HG02981 (cell line): ENCODE results near the gene SUSD6.
"Not testable (repeated sequence)": the region's sequence is repeated elsewhere in the genome, so short reads cannot be mapped to it uniquely, and the experiment has no call there.

Experiments used
- ATAC-seq: cut with Tn5 transposase; IDR thresholded peaks from one replicate; pipeline ENCODE4 v1.9.1; 2021; ENCODE audit warnings: mild to moderate bottlenecking, moderate library complexity; ENCODE audit not compliant: unreplicated experiment

SUSD6 gene

DNA sequence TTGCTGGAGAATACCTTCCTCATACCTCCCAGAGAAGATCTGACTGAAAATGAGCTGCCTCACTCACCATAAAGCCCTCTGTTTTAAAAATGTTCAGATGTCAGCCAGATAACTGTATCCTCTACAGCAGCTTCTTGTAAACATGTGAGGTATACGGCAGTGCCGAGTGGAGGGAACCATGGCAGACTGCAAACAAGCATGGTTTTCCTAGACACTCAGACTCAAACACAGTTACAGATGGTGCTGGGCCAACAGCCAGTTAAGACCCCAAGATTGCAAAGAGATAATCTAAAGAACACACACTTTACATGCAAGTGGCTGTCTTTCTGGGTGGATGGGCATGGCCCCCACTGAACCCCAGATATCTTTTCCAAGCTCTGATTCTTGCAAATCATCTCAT, 20.1 kb upstream of the SUSD6 start:
- ATAC-seq, result no peak

DNA sequence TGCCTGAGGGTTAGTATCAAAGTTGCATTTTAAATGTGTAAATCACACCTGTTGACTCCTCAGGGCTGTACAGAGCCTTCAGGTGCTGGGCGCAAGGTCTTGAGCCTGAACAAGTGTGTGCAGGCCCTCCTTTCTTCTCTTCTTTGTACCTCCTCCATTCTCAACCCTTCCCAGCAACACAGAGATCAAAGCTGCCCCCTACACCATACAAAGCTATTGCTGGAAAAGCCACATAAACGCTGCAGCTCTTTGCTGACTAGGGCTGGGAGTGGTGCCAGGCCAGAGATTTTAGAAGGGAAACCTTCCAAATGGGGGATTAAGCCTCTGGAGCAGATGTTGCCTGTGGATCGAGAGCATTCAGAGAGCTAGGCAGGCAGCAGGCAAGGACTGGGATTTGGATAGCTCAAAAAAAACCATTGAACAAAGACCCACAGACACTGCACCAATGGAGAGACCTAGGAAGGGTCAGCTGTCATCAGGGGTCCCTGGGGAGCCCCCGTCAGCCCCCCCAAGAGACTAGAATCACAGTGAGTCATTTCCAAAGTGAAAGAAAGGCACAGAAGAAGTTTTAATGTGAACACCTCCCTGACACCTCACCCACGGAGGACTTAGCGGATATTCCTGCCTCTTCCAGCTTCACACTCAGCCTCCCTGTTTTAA, 18.2 kb upstream of the SUSD6 start:
- no peak for ATAC-seq

DNA sequence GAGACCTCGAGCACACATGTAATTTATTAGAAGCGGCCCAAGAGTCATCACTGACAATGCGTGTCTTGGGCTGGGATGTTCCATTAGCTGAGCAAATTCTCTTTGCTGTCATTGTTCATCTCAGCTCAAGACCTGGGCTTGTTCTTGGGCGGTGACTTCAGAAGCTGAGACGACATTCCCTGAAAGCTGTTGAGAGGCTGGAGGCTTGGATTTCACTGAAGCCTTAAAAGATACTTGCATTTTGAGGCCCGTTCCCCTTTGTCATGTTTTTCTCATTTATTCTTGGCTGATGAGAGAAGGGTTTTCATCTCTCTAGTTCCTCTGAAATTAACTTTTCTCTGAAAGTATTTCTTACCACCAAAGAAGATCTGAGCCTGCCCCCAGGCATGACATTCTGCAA, 16.6 kb upstream of the SUSD6 start:
- no peak for ATAC-seq

DNA sequence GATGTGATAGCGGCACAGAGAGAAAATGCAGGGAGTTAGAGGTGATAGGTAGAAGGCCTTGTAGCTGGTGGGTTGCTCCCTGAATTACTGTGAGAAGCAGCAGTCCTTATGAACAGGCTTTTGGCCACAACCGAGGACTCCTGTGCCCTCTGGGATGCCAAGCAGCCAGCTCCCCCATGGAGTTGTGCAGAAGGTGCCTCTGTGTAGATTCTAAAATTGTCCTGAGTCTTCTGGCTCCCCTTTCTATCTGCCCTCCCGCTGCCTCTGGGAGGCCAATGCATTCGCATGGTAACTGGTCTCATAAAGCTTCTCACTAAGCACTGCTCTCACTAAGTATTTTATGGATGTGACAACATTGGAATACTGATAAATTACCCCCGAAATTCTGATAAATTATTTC, 16.1 kb upstream of the SUSD6 start:
- ATAC-seq, result no peak

DNA sequence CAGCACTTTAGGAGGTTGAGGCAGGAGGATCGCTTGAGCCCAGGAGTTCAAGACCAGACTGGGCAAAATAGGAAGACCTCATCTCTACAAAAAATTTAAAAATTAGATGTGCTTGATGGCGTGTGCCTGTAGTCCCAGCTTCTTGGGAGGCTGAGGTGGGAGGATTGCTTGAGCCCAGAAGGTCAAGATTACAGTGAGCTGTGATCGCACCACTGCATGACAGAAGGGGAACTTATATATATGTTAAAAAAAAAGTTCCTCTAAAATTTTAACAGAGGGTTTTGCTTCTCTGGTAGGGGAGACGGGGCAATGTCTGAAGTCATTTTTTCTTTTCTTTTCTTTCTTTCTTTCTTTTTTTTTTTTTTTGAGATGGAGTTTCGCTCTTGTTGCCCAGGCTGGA, 12.0 kb upstream of the SUSD6 start:
- not testable (repeated sequence) for ATAC-seq

DNA sequence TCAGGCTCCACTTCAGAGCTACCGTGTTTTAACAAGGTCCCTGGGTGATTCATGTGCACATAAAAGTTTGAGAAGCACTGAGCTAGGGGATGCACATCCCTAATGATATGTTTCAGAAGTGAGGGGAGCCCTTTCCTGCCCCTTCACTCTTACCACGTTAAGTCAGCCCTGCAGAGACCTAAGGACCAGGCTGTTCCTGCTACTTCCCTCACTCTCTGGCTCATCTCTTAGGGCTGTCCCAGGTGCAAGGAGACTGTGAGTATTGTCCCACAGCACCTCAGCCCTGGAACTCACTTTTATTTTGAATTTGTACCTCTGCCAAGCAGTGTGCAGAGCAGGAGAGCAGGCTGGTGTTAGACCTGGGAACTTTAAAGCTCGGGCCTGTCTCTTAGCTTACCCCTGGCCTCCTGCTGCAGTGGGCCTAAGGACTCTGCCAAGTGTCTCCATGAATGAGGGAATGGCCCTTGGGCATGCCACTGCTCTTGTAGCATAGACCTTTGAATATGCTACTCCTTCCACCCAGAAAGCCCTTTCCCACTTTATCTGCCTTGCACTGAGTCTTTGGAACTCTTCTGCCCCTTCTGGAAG, 11.0 kb upstream of the SUSD6 start:
- ATAC-seq, result no peak

DNA sequence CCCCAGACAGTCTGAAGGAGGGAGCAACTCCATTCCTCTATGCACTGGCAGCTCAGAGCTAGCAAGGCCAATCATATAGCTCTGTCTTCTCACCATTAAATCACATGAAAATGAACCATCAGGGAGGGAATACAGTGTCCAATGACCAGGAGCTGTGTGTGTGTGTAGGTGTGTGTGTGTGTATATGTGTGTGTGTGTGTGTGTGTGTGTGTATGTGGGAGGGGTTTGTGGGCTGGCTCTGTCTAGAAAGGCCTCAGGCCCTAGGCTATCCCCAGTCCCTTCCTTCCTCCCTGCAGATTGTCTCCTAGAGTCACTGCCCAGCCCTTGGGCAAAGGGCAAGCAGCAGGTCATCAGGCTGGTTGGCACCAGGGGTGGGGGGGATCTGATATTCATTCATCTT, 5.7 kb upstream of the SUSD6 start:
- no peak for ATAC-seq

DNA sequence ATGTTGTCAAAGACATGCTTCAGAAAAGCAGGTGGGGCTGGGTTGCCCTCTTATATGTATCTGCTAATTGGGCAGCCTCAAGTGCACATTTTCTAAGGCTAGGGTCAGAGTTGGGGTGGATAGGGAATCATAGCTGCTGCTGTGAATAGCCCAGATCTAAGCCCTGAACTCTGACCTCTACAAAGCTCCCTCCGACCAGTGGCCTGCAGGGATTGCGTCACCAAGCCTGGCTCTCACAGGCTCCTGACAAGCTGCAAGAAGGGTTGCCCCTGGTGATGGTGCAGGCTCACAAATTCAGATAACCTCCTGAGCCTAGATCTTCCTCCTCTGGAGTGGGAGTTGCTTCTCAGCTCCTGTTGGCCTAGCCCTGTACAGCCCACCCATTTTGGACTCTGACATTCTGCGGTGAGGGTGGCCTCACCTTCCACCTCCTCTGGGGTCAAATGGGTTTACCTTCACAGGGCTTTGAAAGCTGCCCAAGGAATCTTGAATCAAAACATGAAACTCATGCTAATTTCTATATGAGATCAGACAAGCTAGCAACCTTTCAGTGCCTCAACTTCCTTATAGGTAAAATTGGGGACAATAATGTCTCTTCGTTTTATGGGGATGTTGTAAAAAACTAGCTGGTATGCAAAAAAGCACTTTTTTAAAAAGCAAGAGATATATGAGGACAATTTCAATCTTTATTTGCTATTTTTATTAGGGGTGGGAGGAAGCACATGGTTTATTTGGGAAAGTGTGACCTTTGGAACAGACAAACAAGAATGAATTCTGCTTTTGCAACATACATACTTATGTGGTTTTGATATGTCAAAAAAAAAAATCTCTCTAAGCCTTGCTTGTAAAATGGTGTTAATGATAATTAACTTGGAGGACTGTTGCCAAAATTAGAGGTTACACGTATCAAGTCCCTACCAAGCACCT, 4.9 kb upstream of the SUSD6 start:
- ATAC-seq, result no peak

DNA sequence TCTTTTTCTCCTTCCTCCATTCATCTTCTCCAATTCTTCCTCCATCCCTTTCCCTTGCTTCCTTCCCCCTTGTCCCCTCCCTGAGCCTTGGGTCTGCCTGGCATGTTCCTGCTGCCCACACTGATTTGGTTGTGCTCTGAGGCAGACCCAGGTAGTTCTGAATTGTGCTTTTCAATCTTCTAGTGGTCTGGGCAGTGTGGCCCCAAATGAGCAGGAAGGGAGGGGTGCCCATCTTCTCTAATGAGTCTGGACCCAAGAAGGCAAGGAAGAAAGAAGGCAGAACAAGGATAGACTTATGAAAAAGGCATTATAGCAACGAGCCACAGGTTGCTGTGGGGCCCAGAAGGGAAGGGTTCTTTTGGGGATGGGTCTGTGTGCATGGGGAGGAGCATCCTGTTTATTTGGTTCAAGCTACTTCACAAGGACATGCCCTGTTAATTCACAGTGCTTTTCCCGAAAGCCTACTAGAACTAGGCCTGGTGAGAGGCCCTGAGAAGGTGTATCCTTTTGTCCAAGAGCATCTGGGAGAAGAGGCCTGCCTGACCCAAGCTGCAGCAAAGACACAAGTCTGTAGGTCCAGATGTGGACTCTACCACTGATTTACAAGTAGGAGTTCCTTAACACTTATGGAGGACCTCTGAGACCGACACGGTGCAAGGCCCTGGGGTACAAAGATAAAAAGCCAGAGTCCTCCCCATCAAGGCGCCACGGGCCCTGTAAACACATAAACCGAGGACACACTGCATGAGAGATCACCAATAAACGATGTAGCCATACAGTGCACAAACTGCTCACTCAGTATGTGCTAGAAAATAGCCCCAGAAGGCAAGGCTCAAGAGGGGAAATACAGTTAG, 1.1 kb upstream of the SUSD6 start:
- no peak for ATAC-seq

DNA sequence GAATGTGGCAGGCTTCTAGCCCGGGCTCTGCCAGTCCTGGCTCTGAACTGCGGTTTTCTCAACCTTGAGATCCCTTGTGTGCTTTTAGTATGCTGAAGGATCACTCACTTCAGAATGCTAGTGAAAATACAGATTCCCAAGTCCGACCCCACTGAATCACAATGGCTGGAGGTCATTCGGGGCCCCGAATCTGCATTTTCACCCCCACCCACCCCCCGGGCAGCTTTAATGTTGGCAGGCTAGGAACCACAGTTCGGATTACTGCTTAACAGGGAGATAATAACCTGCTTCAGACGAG, 573 bp upstream of the SUSD6 start:
- ATAC-seq, result no peak

DNA sequence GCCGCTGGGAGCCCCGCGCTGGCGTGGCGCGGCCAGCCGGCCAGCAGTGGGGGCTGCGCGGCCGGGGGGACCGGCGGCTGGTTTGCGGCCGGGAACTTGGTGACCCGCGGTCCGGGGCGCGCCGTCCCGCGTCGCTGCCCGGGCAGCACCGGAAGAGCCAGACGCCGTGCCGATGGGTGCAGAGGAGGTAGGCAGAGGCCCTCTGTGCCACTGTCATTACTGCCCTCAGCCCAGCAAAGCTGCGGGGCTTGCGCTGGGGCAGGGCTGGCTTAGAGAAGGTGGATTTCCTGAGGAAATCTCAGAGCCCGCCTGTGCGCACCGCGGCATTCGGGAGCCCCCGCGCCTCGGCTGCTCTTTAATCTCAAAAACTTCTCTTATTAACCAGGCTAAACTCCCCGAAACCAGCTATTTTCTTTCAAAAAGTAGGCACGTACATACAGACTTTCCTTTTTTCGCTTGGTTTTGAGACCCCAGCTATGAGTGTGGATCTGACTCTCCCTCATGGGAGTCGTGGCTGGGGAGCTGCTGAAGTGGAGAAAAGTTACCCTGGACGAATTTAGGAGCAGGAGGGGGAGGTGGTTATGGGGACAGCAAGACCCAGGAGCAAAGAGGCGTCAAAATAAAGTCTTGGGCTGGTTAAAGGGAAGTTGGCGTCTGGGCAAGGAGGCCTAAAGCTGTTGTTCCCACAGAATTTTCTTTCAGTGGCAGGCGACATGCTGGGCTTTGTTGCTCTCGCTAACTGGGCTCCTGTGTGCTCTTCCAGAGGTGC, 802 bp downstream of the SUSD6 start:
- peak; percentile 14 for ATAC-seq

DNA sequence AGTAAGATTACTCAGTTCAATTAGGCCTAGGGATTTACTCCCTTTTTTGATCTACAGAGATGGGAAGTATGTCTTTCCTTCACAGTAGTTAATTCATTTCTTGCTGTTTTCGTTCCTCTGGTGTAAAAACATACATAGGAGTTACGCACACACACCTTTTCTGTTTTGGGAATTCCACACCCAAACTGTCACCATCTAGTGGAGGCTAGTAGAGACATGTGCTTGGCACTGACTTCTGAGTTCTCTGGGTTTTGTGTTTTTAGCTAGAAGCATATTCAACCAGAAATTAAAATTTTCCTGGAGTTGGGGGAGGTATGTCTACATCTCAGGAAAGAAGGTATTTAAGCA, 1.4 kb downstream of the SUSD6 start:
- ATAC-seq, result no peak

DNA sequence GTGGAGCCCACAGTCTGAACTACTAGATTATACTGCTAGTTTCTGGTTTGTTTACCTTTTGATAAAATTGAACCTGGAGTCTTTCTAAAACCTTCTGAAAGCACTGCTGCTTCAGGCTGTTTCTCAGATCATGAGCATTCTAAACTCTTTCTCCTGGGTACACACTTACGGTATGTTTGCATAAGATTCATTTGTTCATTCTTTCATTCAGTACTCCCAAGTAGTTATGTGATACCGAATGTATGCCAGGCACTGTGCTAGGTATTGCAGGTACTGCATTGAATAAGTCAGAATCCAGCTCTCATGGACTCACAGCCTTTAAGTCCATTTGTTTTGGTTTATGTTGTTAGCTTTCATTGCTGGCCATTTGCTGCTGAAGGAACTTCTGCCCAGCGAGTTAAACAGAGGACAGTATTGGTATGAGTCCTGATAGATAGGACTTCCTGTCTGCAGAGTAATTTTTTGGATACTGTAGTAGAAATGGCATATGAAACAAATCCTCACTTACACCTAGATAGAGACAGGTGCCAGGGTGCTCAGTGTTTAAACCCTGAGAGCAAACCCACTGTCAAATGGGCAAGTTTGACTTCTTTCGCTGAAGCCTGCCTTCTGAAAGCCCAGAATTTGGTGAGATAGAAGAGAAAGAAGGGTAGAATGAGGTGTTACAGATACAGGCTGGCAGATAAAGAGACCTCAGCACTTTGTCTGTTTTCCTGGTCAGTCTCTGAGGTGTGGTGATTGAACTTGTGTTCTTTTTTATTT, 2.1 kb downstream of the SUSD6 start:
- no peak for ATAC-seq

DNA sequence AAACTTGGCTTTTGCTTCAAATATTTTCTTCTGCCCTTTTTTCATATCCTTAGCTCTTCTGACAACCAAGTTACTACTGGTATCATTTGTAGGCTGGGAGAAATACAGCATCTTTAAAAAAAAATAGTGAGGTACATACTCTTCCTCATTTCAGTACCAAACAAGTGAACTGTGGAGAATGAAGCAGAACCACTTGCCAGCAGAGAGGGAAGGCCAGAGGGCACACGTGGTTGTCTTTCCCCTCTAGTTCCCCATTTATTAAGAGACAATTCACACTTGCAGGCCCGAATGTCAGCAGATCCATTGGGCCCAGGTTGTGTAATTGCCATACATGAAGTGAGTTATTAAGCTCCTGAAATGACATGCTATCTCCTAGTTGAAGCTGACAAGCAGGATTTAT, 3.2 kb downstream of the SUSD6 start:
- ATAC-seq, result peak; percentile 18

DNA sequence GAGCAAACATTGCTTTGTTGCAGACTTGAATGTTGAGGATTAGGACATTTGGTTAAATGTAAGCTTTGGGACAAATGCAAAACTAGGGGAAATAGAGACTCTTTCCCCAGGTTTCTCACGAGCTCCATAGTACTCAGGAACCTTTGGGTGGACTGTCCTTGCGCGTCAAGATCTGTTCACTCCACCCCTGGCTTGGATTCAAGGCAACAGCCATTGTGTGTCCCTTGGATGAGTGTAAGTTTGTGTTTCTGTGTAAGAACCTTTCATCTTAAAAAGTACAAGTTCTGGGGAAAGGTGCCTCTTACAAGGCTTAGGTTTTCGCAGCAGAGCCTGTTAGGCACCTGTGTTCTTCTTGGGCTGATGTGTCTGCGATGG, 3.7 kb downstream of the SUSD6 start:
- no peak for ATAC-seq

DNA sequence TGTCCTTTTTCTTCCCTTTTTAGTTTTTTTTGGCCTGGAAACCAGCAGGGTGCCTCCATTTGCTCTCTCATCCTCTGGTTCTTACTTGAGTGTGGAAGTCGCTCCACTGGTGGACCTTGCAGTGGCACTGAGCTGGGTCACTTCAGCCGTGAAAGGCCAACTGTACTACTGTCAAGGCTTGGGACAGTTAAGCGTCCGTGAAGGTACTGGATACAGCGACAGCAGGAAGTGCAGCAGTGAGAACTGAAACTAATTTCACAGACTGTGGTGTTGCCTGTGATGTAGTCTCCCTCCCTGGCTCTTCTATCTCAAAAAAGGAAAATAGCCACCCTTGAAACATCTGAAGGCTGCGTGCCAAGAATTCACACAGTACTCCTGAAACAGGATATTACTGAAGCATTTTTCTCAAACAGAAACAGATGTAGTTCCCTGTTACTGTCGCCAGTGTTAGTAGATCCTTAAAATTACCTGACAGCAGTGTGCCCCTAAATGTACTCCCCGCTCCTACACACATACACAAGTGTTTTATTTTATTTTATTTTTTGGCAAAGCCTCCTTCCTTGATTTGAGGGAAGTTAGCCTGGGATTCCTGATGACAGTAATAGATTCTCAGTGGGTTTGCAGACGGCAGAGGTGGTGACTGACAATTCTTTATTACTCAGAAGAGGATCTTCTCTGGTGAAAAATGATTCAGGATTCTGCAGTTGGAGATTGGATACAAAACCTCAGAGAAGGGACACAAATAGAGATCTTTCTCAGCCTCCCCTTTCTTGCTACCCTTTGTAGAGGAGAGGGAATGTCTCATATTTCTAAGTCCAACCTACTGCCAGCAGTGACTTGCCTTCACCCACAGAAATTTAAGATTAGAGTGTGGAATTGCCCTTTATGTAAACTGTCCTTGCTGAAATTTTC, 4.4 kb downstream of the SUSD6 start:
- peak; percentile 54 for ATAC-seq

DNA sequence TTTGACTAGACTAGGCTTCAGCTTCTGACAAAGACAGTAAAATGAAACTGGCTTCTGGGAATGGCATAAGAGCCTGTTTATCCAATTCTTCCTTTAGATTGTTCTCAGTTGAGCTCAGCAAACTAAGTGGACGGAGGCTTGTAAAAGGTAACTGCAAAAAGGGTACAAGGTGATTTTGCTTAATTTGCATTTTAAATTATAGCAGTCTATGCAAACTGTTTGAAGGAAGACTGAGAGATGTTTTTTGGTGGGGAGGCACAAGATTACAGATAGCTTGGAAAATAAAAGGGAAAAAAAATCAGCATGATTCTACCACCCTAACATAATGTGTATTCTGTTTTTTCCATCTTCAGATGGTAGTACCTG, 5.0 kb downstream of the SUSD6 start:
- ATAC-seq, result no peak

DNA sequence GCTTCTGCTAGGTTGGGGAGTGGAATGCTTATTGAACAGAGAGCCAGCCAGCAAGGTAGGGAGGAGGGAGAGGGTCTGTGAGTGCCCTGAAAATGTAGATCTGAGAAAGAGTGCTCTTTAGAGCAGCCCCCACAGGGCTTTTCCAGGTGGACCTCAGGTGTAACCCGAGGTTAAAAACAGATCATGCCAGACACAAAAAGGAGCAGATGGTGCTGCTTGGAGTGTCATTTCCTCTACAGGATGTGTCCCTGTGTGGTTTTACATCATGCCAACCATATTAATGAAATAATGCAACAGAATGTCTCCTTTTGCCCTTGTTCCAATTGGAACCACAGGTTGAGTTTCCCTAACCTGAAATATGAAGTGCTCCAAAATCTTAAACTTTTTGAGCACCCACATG, 6.4 kb downstream of the SUSD6 start:
- no peak for ATAC-seq

DNA sequence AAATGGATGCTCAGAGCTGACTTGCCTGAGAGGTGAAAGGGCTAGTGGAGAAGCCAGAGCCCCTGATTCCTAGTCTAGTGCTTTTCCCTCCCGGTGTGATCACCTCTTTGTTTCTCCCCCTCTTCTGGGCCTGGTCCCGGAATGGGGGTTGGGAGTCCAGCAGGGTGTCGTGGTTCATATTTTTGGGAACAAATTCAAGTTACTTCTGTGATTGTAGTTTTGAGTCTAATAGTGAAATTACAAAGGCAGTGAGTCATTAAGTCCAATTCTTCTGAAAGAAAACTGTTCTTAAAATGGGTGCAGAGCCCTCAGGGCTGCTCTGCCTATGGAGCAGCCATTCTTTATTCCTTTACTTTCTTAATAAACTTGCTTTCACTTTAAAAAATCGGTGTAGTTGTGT, 7.6 kb downstream of the SUSD6 start:
- no peak for ATAC-seq
